Heart right ventricle (tissue), 16 donors: Measurements from ENCODE around the gene ANKS1B. TPM values are rescaled to one million over a fixed set of nuclear protein-coding genes. Genes with fewer than 3 reads are reported as not detected.
A peak's percentile ranks its signal among the peaks of the same experiment; 100 is the strongest.

Experiments used
- ATAC-seq, 8 donors: fragments of 200-7000 bp; cut with Tn5 transposase; one replicate each; pipeline ENCODE4 v1.9.1; 2020; ENCODE audit warnings: mild to moderate bottlenecking in 8 of 8, moderate library complexity in 8 of 8, moderate number of reproducible peaks in 1 of 8
- DNase-seq, 2 donors: peaks; one replicate each; pipeline ENCODE4 v3.0.0-alpha.2; 2020
- H3K27ac ChIP-seq, 10 donors: fragments of 200-600 bp; sonication (generic) in 2 of 10; one replicate each; pipeline versions ENCODE4 v1.5.0 to v1.8.0; 2020 to 2022; ENCODE audit warnings: mild to moderate bottlenecking in 3 of 10
- H3K27me3 ChIP-seq, 7 donors: fragments of 200-600 bp; one replicate each; pipeline ENCODE4 v1.8.0; 2021 to 2022; ENCODE audit warnings: mild to moderate bottlenecking in 2 of 7
- H3K36me3 ChIP-seq, 9 donors: fragments of 200-600 bp; sonication (generic) in 1 of 9; one replicate each; pipeline versions ENCODE4 v1.5.0 to v1.8.0; 2020 to 2022; ENCODE audit warnings: mild to moderate bottlenecking in 2 of 9
- H3K4me1 ChIP-seq, 9 donors: fragments of 200-600 bp; sonication (generic) in 1 of 9; one replicate each; pipeline versions ENCODE4 v1.5.0 to v1.8.0; 2020 to 2022; ENCODE audit warnings: mild to moderate bottlenecking in 4 of 9
- H3K4me3 ChIP-seq, 10 donors: fragments of 200-600 bp; sonication (generic) in 2 of 10; one replicate each; pipeline versions ENCODE4 v1.5.0 to v1.8.0; 2020 to 2022; ENCODE audit warnings: mild to moderate bottlenecking in 7 of 10, moderate library complexity in 2 of 10
- H3K9me3 ChIP-seq, 11 donors: fragments of 200-600 bp in 10 of 11; sonication (generic) in 2 of 11; one replicate each; pipeline versions ENCODE4 v1.5.0 to v1.8.0; 2013 to 2022; ENCODE audit warnings: mild to moderate bottlenecking in 2 of 11, control low read depth in 1 of 11, moderate library complexity in 1 of 11
- WGBS, 2 donors: extraction: QIAGEN DNeasy Blood & Tissue Kit; methylation state at CpG; one replicate each; pipeline ENCODE4 v1.1.7; 2013; ENCODE audit warnings: inconsistent platforms in 1 of 2; 5-methylcytosine and 5-hydroxymethylcytosine counted together
- intact Hi-C, 10 donors: fragments of 100-400 bp; cut with DNase I; formaldehyde crosslinking; loops; one replicate each; pipeline versions ENCODE4 v1.11.1 to v1.14.2; 2022
- polyA plus RNA-seq, 2 donors: library from polyadenylated mRNA; stranded (reverse); fragments of 200-250 nt; gene quantifications; one replicate each; pipeline ENCODE4 v1.2.3, GENCODE V29; 2013
- total RNA-seq, 10 donors: library from RNA; stranded (reverse); fragmentation: NEBNext Ultra II Directional in 3 of 10; extraction: Animal tissue kit (Norgen Biotek cat#: 25700) in 3 of 10; gene quantifications; one replicate each; pipeline versions ENCODE4 v1.2.1 to v1.2.4, GENCODE V29; 2021 to 2023
- TF ChIP-seq, protein P1 (sequence below), 9 donors: fragments of 200-600 bp; sonication (generic) in 2 of 9; IDR thresholded peaks; one replicate each; pipeline versions ENCODE4 v1.5.0 to v1.8.0; 2021 to 2022; ENCODE audit warnings: antibody characterized with exemption in 9 of 9, mild to moderate bottlenecking in 5 of 9, moderate library complexity in 1 of 9
- donor health status: Arrhythmogenic right ventricular cardiomyopathy.
- donor health status: ischemic (EF 13 %, LVEDD 7.1; RV severe dilation, severe dysfunction).
- donor health status: healthy with polysubstance abuse.
- donor health status: DM: no; HTN: yes; CAD: no.
- donor health status: DM: no; HTN: no; CAD: no.
- donor health status: ischemic (EF 25% LVEDD 6.9; RV normal size, moderate dysfunction).
- donor health status: ischemic (EF 25% LVEDD 5.7; RV mildly dilated, moderate dysfunction).
- donor health status: healthy.
- donor health status: DM: yes; HTN: yes; CAD: no.
- donor health status: Ischemic cardiomyopathy.
- donor health status: ischemic (EF 35%, LVEDD 5.7; RV mildly dilated, moderate dysfunction).
- donor health status: nonischemic (EF 11% LVEDD 7.7; RV severe dilation, severe dysfunction).
- donor health status: DM: yes; HTN: yes; CAD: no.
- donor health status: PGD.
- donor health status: ischemic (EF 29% LVEDD 5.4; RV normal size, mild dysfunction).
- donor health status: nonischemic (EF 23%, LVEDD 6.1; RV moderate dilation, normal function).

Gene ANKS1B
- total and polyA plus RNA-seq, 12 donors: 0.58 to 4.8 (median 1.8) TPM

DNA sequence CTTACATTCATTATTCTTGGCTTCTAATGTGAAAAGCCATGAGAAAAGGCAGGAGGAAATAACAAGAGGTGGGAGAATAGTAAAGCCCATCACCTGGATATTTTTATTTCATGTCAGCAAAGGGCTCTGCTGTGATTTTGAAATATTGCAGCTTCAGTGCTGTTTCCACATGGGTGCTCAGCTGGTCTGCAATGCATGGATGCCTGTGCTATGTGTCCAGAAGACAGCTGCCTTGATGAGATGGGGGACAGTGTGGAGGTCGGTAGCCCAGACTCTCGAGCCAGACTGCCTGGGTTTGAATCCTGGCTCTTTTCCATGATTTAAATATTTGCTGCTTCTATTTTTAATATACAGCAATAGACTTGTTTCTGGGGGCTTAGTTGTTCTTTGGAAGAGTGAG is 814.7 kb downstream of the ANKS1B start:
- Histone ChIP-seq H3K27ac (no peak overlapping the region), H3K36me3 (no peaks in the 10 kb centered on the region), H3K9me3 (no peaks in the 10 kb centered on the region), H3K27me3 (no peaks in the 10 kb centered on the region), H3K4me1 (no peaks in the 10 kb centered on the region), H3K4me3 (no peak overlapping the region)
- no peak for ATAC-seq
- intact Hi-C loops: no loop called here
- TF ChIP-seq, protein P1, sequence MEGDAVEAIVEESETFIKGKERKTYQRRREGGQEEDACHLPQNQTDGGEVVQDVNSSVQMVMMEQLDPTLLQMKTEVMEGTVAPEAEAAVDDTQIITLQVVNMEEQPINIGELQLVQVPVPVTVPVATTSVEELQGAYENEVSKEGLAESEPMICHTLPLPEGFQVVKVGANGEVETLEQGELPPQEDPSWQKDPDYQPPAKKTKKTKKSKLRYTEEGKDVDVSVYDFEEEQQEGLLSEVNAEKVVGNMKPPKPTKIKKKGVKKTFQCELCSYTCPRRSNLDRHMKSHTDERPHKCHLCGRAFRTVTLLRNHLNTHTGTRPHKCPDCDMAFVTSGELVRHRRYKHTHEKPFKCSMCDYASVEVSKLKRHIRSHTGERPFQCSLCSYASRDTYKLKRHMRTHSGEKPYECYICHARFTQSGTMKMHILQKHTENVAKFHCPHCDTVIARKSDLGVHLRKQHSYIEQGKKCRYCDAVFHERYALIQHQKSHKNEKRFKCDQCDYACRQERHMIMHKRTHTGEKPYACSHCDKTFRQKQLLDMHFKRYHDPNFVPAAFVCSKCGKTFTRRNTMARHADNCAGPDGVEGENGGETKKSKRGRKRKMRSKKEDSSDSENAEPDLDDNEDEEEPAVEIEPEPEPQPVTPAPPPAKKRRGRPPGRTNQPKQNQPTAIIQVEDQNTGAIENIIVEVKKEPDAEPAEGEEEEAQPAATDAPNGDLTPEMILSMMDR (IDR thresholded peaks at IDR 0.05): no peak
- no peak for DNase-seq
- WGBS, 2 donors: 36 to 52% methylated on average over 2 of the region's 2 CpGs

GRCh38 chr12:99157946-99158345 is 826.8 kb downstream of the ANKS1B start:
- Histone ChIP-seq H3K27ac (no peak overlapping the region), H3K9me3 (peaks cover 0 to 24% (median 0%) of the 10 kb centered on the region in 11 donors), H3K4me3 (no peak overlapping the region), H3K36me3 (no peaks in the 10 kb centered on the region), H3K27me3 (no peaks in the 10 kb centered on the region), H3K4me1 (peaks cover 0 to 11% (median 0%) of the 10 kb centered on the region in 9 donors)
- DNase-seq (no peak), ATAC-seq (no peak)
- intact Hi-C loops: no loop called here
- 94 to 98% methylated on average over 1 of the region's 1 CpG for WGBS, 2 donors
- TF ChIP-seq, protein P1 (IDR thresholded peaks at IDR 0.05): no peak

- intact Hi-C loops: loop anchor here in 1 of 10 donors (5.0 kb wide), 1 partner anchor 1477 kb away; no protein-coding TSS in a partner anchor
- TF ChIP-seq, protein P1 (IDR thresholded peaks at IDR 0.05): no peak
- Histone ChIP-seq H3K9me3 (peaks cover 0 to 11% (median 0%) of the 10 kb centered on the region in 11 donors), H3K4me1 (peaks cover 0 to 11% (median 0%) of the 10 kb centered on the region in 9 donors), H3K36me3 (no peaks in the 10 kb centered on the region), H3K27me3 (no peaks in the 10 kb centered on the region), H3K4me3 (peak overlapping the region in 8 of 10 donors; percentile 9 to 47 (median 28)), H3K27ac (peak overlapping the region in 3 of 10 donors; percentile 27 to 52 (median 33))
- WGBS, 2 donors: 27 to 32% methylated on average over 6 of the region's 6 CpGs
- DNase-seq: no peak
- no peak for ATAC-seq
Observed at GRCh38 chr12:99154983-99155336, 829.8 kb downstream of the ANKS1B start.

GRCh38 chr12:99154216-99154982 is 830.3 kb downstream of the ANKS1B start:
- intact Hi-C loops: loop anchor here in 1 of 10 donors (5.0 kb wide), 1 partner anchor 1478 kb away; no protein-coding TSS in a partner anchor
- peak in 6 of 8 donors; percentile 39 to 73 (median 58) for ATAC-seq
- WGBS, 2 donors: 23% methylated on average over 17 of the region's 17 CpGs

More at GRCh38 chr12:99154216-99154982, 830.3 kb downstream of the ANKS1B start:
- Histone ChIP-seq H3K36me3 (no peaks in the 10 kb centered on the region), H3K27ac (peak overlapping the region in 4 of 10 donors; percentile 16 to 52 (median 30)), H3K27me3 (no peaks in the 10 kb centered on the region), H3K4me3 (peak overlapping the region in 8 of 10 donors; percentile 9 to 47 (median 28)), H3K9me3 (peaks cover 0 to 5% (median 0%) of the 10 kb centered on the region in 11 donors), H3K4me1 (peaks cover 0 to 11% (median 0%) of the 10 kb centered on the region in 9 donors)
- no peak for DNase-seq
- TF ChIP-seq, protein P1 (IDR thresholded peaks at IDR 0.05): no peak
